Urinary bladder (tissue), 4 donors: ENCODE data around the gene CFH. TPM values are rescaled to one million over a fixed set of nuclear protein-coding genes. Genes with fewer than 3 reads are reported as not detected.
"Not testable (repeated sequence)": the region's sequence is repeated elsewhere in the genome, so short reads cannot be mapped to it uniquely, and the experiment has no call there.

ENCODE experiments used
- DNase-seq: peaks from one replicate; pipeline ENCODE4 v3.0.0-alpha.2; 2015; ENCODE audit errors: extremely low spot score
- H3K27ac ChIP-seq: one replicate; pipeline ENCODE4 v1.5.1; 2013; ENCODE audit warnings: low read depth, mild to moderate bottlenecking, moderate library complexity
- H3K36me3 ChIP-seq: one replicate; pipeline ENCODE4 v1.6.1; 2013; ENCODE audit warnings: mild to moderate bottlenecking, moderate library complexity; ENCODE audit not compliant: insufficient read depth
- H3K4me1 ChIP-seq: one replicate; pipeline ENCODE4 v1.6.1; 2013; ENCODE audit warnings: mild to moderate bottlenecking, moderate library complexity; ENCODE audit not compliant: insufficient read depth
- H3K4me3 ChIP-seq: one replicate; pipeline ENCODE4 v1.5.1; 2013; ENCODE audit warnings: low read depth, low read length
- WGBS: extraction: QIAGEN DNeasy Blood & Tissue Kit; methylation state at CpG from one replicate; pipeline ENCODE4 v1.1.7; 2013; 5-methylcytosine and 5-hydroxymethylcytosine counted together
- polyA plus RNA-seq: library from polyadenylated mRNA; stranded (reverse); fragments of 200-250 nt; gene quantifications from one replicate; pipeline ENCODE4 v1.2.3, GENCODE V29; 2013
- total RNA-seq: library from RNA; depleted of rRNA; stranded (reverse); fragments of >200 nt; gene quantifications from one replicate; pipeline ENCODE4 v1.2.3, GENCODE V29; 2014
- donor health status: healthy with polysubstance abuse.
- donor health status: healthy.

Gene CFH
- 299 TPM for total RNA-seq
- polyA plus RNA-seq, result 411 TPM

GRCh38 chr1:196651637-196652215 lies at the start of gene CFH:
TSS of gene CFH (plus strand) at chr1:196652043. CDS start at chr1:196652118, 75 bp downstream.
- peak within 1 kb of the TSS; percentile 50 for H3K27ac ChIP-seq
- H3K4me1 ChIP-seq, result no peaks in the 10 kb centered on the region
- DNase-seq, result peak; percentile 7
- WGBS, result 13% methylated on average over 5 of the region's 5 CpGs
- peak within 1 kb of the TSS; percentile 35 for H3K4me3 ChIP-seq
- no peaks in the 10 kb centered on the region for H3K36me3 ChIP-seq

GRCh38 chr1:196603651-196604050 lies 48.2 kb upstream of the CFH start:
- DNase-seq, result no peak
- Histone ChIP-seq H3K36me3 (no peaks in the 10 kb centered on the region), H3K4me3 (no peak overlapping the region), H3K4me1 (no peaks in the 10 kb centered on the region), H3K27ac (no peak overlapping the region)

- 1% methylated on average over 8 of the region's 8 CpGs for WGBS
- DNase-seq, result peak; percentile 10
- Histone ChIP-seq H3K27ac (no peak overlapping the region), H3K4me3 (peak overlapping the region; percentile 49), H3K4me1 (no peaks in the 10 kb centered on the region), H3K36me3 (no peaks in the 10 kb centered on the region)
Measured at GRCh38 chr1:196607981-196608380, 43.9 kb upstream of the CFH start.

- Histone ChIP-seq H3K36me3 (no peaks in the 10 kb centered on the region), H3K27ac (peak within 1 kb of the TSS; percentile 68), H3K4me1 (no peaks in the 10 kb centered on the region), H3K4me3 (peak within 1 kb of the TSS; percentile 49)
- DNase-seq, result peak; percentile 62
- WGBS, result under 1% methylated on average over 43 of the region's 43 CpGs
Measured at GRCh38 chr1:196608390-196609369, 43.2 kb upstream of the CFH start, which contains the start of gene KCNT2. TSS of gene KCNT2 (minus strand) at chr1:196608440. CDS start at chr1:196608309, 131 bp downstream.

GRCh38 chr1:196609370-196609737 lies 42.5 kb upstream of the CFH start:
- WGBS, result 26% methylated on average over 10 of the region's 10 CpGs
- DNase-seq, result no peak
- Histone ChIP-seq H3K36me3 (no peaks in the 10 kb centered on the region), H3K4me1 (no peaks in the 10 kb centered on the region), H3K4me3 (no peak overlapping the region), H3K27ac (no peak overlapping the region)

GRCh38 chr1:196611873-196612272 lies 40.0 kb upstream of the CFH start:
- H3K4me3 ChIP-seq, result no peak overlapping the region
- H3K4me1 ChIP-seq, result no peaks in the 10 kb centered on the region
- no peaks in the 10 kb centered on the region for H3K36me3 ChIP-seq
- DNase-seq, result no peak
- no peak overlapping the region for H3K27ac ChIP-seq
- 87% methylated on average over 3 of the region's 3 CpGs for WGBS

GRCh38 chr1:196619721-196620120 lies 32.1 kb upstream of the CFH start:
- DNase-seq, result no peak
- Histone ChIP-seq H3K27ac (no peak overlapping the region), H3K36me3 (no peaks in the 10 kb centered on the region), H3K4me3 (no peak overlapping the region), H3K4me1 (no peaks in the 10 kb centered on the region)
- WGBS, result 94% methylated on average over 2 of the region's 2 CpGs

- H3K36me3 ChIP-seq, result no peaks in the 10 kb centered on the region
- H3K4me1 ChIP-seq, result no peaks in the 10 kb centered on the region
- no peak overlapping the region for H3K4me3 ChIP-seq
- no peak for DNase-seq
- H3K27ac ChIP-seq, result no peak overlapping the region
- 95% methylated on average over 1 of the region's 1 CpG for WGBS
Measured at GRCh38 chr1:196623079-196623478, 28.8 kb upstream of the CFH start.

GRCh38 chr1:196628838-196629237 lies 23.0 kb upstream of the CFH start:
- no peaks in the 10 kb centered on the region for H3K4me1 ChIP-seq
- 97% methylated on average over 3 of the region's 3 CpGs for WGBS
- H3K27ac ChIP-seq, result no peak overlapping the region
- no peak overlapping the region for H3K4me3 ChIP-seq
- H3K36me3 ChIP-seq, result no peaks in the 10 kb centered on the region
- no peak for DNase-seq

GRCh38 chr1:196637606-196638005 lies 14.2 kb upstream of the CFH start:
- no peaks in the 10 kb centered on the region for H3K4me1 ChIP-seq
- 93% methylated on average over 6 of the region's 6 CpGs for WGBS
- no peak for DNase-seq
- no peak overlapping the region for H3K27ac ChIP-seq
- peaks cover 2% of the 10 kb centered on the region for H3K36me3 ChIP-seq
- no peak overlapping the region for H3K4me3 ChIP-seq

GRCh38 chr1:196638466-196638865 lies 13.4 kb upstream of the CFH start:
- Histone ChIP-seq H3K4me3 (no peak overlapping the region), H3K36me3 (peaks cover 2% of the 10 kb centered on the region), H3K4me1 (no peaks in the 10 kb centered on the region), H3K27ac (no peak overlapping the region)
- DNase-seq, result no peak
- WGBS, result 88% methylated on average over 2 of the region's 2 CpGs

GRCh38 chr1:196639291-196639690 lies 12.6 kb upstream of the CFH start:
- not testable (repeated sequence) for H3K27ac ChIP-seq, H3K36me3 ChIP-seq, H3K4me1 ChIP-seq, DNase-seq, H3K4me3 ChIP-seq
- WGBS, result 75% methylated on average over 5 of the region's 5 CpGs

GRCh38 chr1:196640976-196641375 lies 10.9 kb upstream of the CFH start:
- Histone ChIP-seq H3K36me3 (peaks cover 2% of the 10 kb centered on the region), H3K4me3 (no peak overlapping the region), H3K27ac (no peak overlapping the region), H3K4me1 (no peaks in the 10 kb centered on the region)
- no peak for DNase-seq
- 87% methylated on average over 1 of the region's 1 CpG for WGBS

GRCh38 chr1:196649990-196650389 lies 1.9 kb upstream of the CFH start:
- DNase-seq, result no peak
- no peaks in the 10 kb centered on the region for H3K4me1 ChIP-seq
- H3K36me3 ChIP-seq, result no peaks in the 10 kb centered on the region
- H3K27ac ChIP-seq, result no peak overlapping the region
- WGBS, result 85% methylated on average over 12 of the region's 12 CpGs
- no peak overlapping the region for H3K4me3 ChIP-seq
